ENCODE measurements around the gene STAT3.
"Not testable (repeated sequence)": the region's sequence is repeated elsewhere in the genome, so short reads cannot be mapped to it uniquely, and the experiment has no call there.

The STAT3 gene

GRCh38 chr17:42388381-42389134 lies at the start of gene STAT3:
Gene STAT3 (minus strand): TSS chr17:42388442. CDS start chr17:42348516, 39,926 bp downstream.
- DNase-seq (ENCODE audit: low read depth) = peak; percentile 98

GRCh38 chr17:42436391-42436790 lies 48.1 kb upstream of the STAT3 start:
- H3K4me3 ChIP-seq (ENCODE audit: low read depth, low read length) = no peak overlapping the region

More at GRCh38 chr17:42388381-42389134, at the start of gene STAT3:
- peak within 1 kb of the TSS; percentile 95 for H3K4me3 ChIP-seq (ENCODE audit: low read depth, low read length)

GRCh38 chr17:42431758-42432161 lies 43.5 kb upstream of the STAT3 start:
- no peak overlapping the region for H3K4me3 ChIP-seq (ENCODE audit: low read depth, low read length)
- DNase-seq (ENCODE audit: low read depth) = no peak

More at GRCh38 chr17:42436391-42436790, 48.1 kb upstream of the STAT3 start:
- DNase-seq (ENCODE audit: low read depth) = peak; percentile 99

- no peak for DNase-seq (ENCODE audit: low read depth)
- no peak overlapping the region for H3K4me3 ChIP-seq (ENCODE audit: low read depth, low read length)
These were observed 41.6 kb upstream of the STAT3 start for GRCh38 chr17:42429726-42430447.

GRCh38 chr17:42428141-42428944 lies 40.1 kb upstream of the STAT3 start:
- H3K4me3 ChIP-seq (ENCODE audit: low read depth, low read length) = no peak overlapping the region
- DNase-seq (ENCODE audit: low read depth) = peak; percentile 96

- no peak overlapping the region for H3K4me3 ChIP-seq (ENCODE audit: low read depth, low read length)
- DNase-seq (ENCODE audit: low read depth) = no peak
These were observed 36.9 kb upstream of the STAT3 start for GRCh38 chr17:42424991-42425610.

GRCh38 chr17:42423766-42424165 lies 35.5 kb upstream of the STAT3 start:
- no peak for DNase-seq (ENCODE audit: low read depth)
- peak overlapping the region; percentile 65 for H3K4me3 ChIP-seq (ENCODE audit: low read depth, low read length)

GRCh38 chr17:42422958-42423712 lies 34.9 kb upstream of the STAT3 start, which contains the start of gene CAVIN1:
Gene CAVIN1 (minus strand): TSS chr17:42423256. CDS start chr17:42423097, 159 bp downstream.
- peak within 1 kb of the TSS; percentile 65 for H3K4me3 ChIP-seq (ENCODE audit: low read depth, low read length)
- DNase-seq (ENCODE audit: low read depth) = peak; percentile 96

- no peak for DNase-seq (ENCODE audit: low read depth)
- peak overlapping the region; percentile 65 for H3K4me3 ChIP-seq (ENCODE audit: low read depth, low read length)
These were observed 34.2 kb upstream of the STAT3 start for GRCh38 chr17:42422412-42422957.

- DNase-seq (ENCODE audit: low read depth) = no peak
- H3K4me3 ChIP-seq (ENCODE audit: low read depth, low read length) = peak overlapping the region; percentile 65
These were observed 33.5 kb upstream of the STAT3 start for GRCh38 chr17:42421507-42422338.

- peak overlapping the region; percentile 65 for H3K4me3 ChIP-seq (ENCODE audit: low read depth, low read length)
- no peak for DNase-seq (ENCODE audit: low read depth)
These were observed 32.9 kb upstream of the STAT3 start for GRCh38 chr17:42421136-42421506.

GRCh38 chr17:42417981-42418380 lies 29.7 kb upstream of the STAT3 start:
- H3K4me3 ChIP-seq (ENCODE audit: low read depth, low read length) = not testable (repeated sequence)

GRCh38 chr17:42414704-42415409 lies 26.6 kb upstream of the STAT3 start:
- no peak overlapping the region for H3K4me3 ChIP-seq (ENCODE audit: low read depth, low read length)
- no peak for DNase-seq (ENCODE audit: low read depth)

More at GRCh38 chr17:42417981-42418380, 29.7 kb upstream of the STAT3 start:
- not testable (repeated sequence) for DNase-seq (ENCODE audit: low read depth)

- H3K4me3 ChIP-seq (ENCODE audit: low read depth, low read length) = no peak overlapping the region
- DNase-seq (ENCODE audit: low read depth) = no peak
These were observed 25.3 kb upstream of the STAT3 start for GRCh38 chr17:42413464-42414040.

- no peak for DNase-seq (ENCODE audit: low read depth)
- H3K4me3 ChIP-seq (ENCODE audit: low read depth, low read length) = no peak overlapping the region
These were observed 23.9 kb upstream of the STAT3 start for GRCh38 chr17:42411905-42412679.

GRCh38 chr17:42411361-42411760 lies 23.1 kb upstream of the STAT3 start:
- H3K4me3 ChIP-seq (ENCODE audit: low read depth, low read length) = no peak overlapping the region
- no peak for DNase-seq (ENCODE audit: low read depth)

All from skeletal muscle cell (primary cell).